ENCODE measurements around the gene MYO1A. TPM values are rescaled to one million over a fixed set of nuclear protein-coding genes. Genes with fewer than 3 reads are reported as not detected.

The MYO1A gene
- total and polyA plus RNA-seq, 10 of the 15 experiments (the other 5 are each of a cell fraction or from before 2014, with no cell fraction given), result 0.01 to 0.34 (median 0.15) TPM; not detected in 2

GRCh38 chr12:57078519-57079404 lies 28.8 kb upstream of the MYO1A start, which contains the start of gene NEMP1:
Gene NEMP1, minus strand, starts transcription at chr12:57078791. Its CDS starts 46 bp downstream, at chr12:57078745.
- under 1% methylated on average over 39 of the region's 39 CpGs for WGBS (ENCODE audit: insufficient coverage, insufficient replicate concordance, low lambda C conversion rate, missing lambda C conversion rate)
- DNase-seq (ENCODE audit: low read depth, low spot score) (peak; percentile 100), ATAC-seq (peak; percentile 99), FAIRE-seq (peak; percentile 100)
- CTCF ChIA-PET, result interaction anchor here (0.6 to 7.5 kb wide), 16 partner anchors 9 to 927 kb away, joined by 3 to 69 read pairs (median 4); partner anchors contain the start of genes MYL6B, NAB2 and STAT6
- no TSS peak for BruUV-seq (replicated peaks)
- in situ Hi-C loops (cut with MboI), result no loop called here
- Histone ChIP-seq H3K4me1 (ENCODE audit: control insufficient read depth, insufficient read depth, low read length) (peaks cover 6% of the 10 kb centered on the region; the same call in 1 of the 2 replicates), H3K4me2 (ENCODE audit: control insufficient read depth, insufficient read depth) (peak within 1 kb of the TSS; percentile 77), H3K36me3 (ENCODE audit: control insufficient read depth in 2 of 2, insufficient read depth in 2 of 2, low read length in 1 of 2) (no peaks in the 10 kb centered on the region; a peak in 1 of 4 replicates), H3K27ac (ENCODE audit: control insufficient read depth, insufficient read depth) (peak within 1 kb of the TSS; percentile 92), H3K9me3 (replicated peaks; ENCODE audit: control insufficient read depth, insufficient read depth, low read length) (no peaks in the 10 kb centered on the region), H3K4me3 (peak within 1 kb of the TSS; percentile 96), H2AFZ (ENCODE audit: control insufficient read depth, low read depth, low read length) (peak within 1 kb of the TSS; percentile 64), H3K27me3 (replicated peaks in 1 of 2; ENCODE audit: control insufficient read depth in 2 of 2, insufficient read depth in 2 of 2, low read length in 1 of 2) (no peaks in the 10 kb centered on the region), H3K9ac (ENCODE audit: control insufficient read depth, insufficient read depth, low read length) (peak within 1 kb of the TSS; percentile 97), H4K20me1 (ENCODE audit: control insufficient read depth, insufficient read depth) (no peaks in the 10 kb centered on the region), H3K79me2 (ENCODE audit: control insufficient read depth, insufficient read depth, low read length) (peaks cover 14% of the 10 kb centered on the region)
- POLR2A ChIA-PET, result interaction anchor here (0.7 to 4.1 kb wide), 13 partner anchors 8 to 448 kb away, joined by 3 to 51 read pairs (median 10); partner anchors contain the start of genes NAB2 and STAT6
- intact Hi-C loops (cut with micrococcal nuclease; ENCODE audit: unreplicated experiment), result loop anchor here (1.0 kb wide), 1 partner anchor 9 kb away; no protein-coding TSS in a partner anchor
- RAD21 ChIA-PET (ENCODE audit: unreplicated experiment), result interaction anchor here (0.6 to 5.0 kb wide), 15 partner anchors 8 to 862 kb away, joined by 3 to 53 read pairs (median 4); partner anchors contain the start of genes NAB2, SHMT2 and STAT6
- SMC1A ChIA-PET (ENCODE audit: uncharacterized antibody, unreplicated experiment), result interaction anchor here (0.7 to 5.4 kb wide), 14 partner anchors 9 to 321 kb away, joined by 3 to 50 read pairs (median 5); partner anchors contain the start of genes SDR9C7 and STAT6
- TF ChIP-seq RAD51 (IDR thresholded peaks at IDR 0.05), result peak; percentile 95
- peak; percentile 91 for TF ChIP-seq USF1 (IDR thresholded peaks at IDR 0.05; ENCODE audit: borderline replicate concordance, extremely low read length, insufficient read depth, low read depth, low read length)
- no peak for TF ChIP-seq EZH2 (IDR thresholded peaks at IDR 0.05; ENCODE audit: borderline replicate concordance, control insufficient read depth, low read depth, low read length)
- no peak for TF ChIP-seq RAD21 (IDR thresholded peaks at IDR 0.05; ENCODE audit: insufficient read depth, low read depth, low read length)
- no peak for TF ChIP-seq SMARCA5 (IDR thresholded peaks at IDR 0.05)
- TF ChIP-seq ATF2 (IDR thresholded peaks at IDR 0.05; ENCODE audit: low read length), result no peak
- TF ChIP-seq MYB (IDR thresholded peaks at IDR 0.05; ENCODE audit: borderline replicate concordance, low read depth, low read length), result peak; percentile 75; the same call in 1 of the 2 replicates
- peak; percentile 92 for TF ChIP-seq NFYB (IDR thresholded peaks at IDR 0.05; ENCODE audit: insufficient read depth, low read depth, low read length)
- no peak for TF ChIP-seq ZNF274 (IDR thresholded peaks at IDR 0.05; ENCODE audit: insufficient read depth, insufficient read length)
- TF ChIP-seq POU2F2 (IDR thresholded peaks at IDR 0.05; ENCODE audit: borderline replicate concordance, low read depth, low read length), result peak; percentile 35; the same call in 1 of the 3 replicates
- no peak for TF ChIP-seq ETV6 (conservative IDR thresholded peaks at IDR 0.05 in 1 of 2, IDR thresholded peaks at IDR 0.05 in 1 of 2; ENCODE audit: borderline replicate concordance in 1 of 2, low read depth in 1 of 2)
- TF ChIP-seq BCL3 (IDR thresholded peaks at IDR 0.05; ENCODE audit: borderline replicate concordance, insufficient read depth, low read depth, low read length, poor library complexity, severe bottlenecking), result no peak
- TF ChIP-seq SMC3 (IDR thresholded peaks at IDR 0.05; ENCODE audit: borderline replicate concordance, low read length), result no peak
- TF ChIP-seq MXI1 (IDR thresholded peaks at IDR 0.05; ENCODE audit: low read depth, low read length), result peak; percentile 95
- no peak for TF ChIP-seq CHD4 (IDR thresholded peaks at IDR 0.05)
- TF ChIP-seq ELK1 (IDR thresholded peaks at IDR 0.05; ENCODE audit: low read depth, low read length), result peak; percentile 83; the same call in 1 of the 2 replicates

Data from GM12878 (cell line).